Measurements from ENCODE around the gene S100A1. TPM values are rescaled to one million over a fixed set of nuclear protein-coding genes. Genes with fewer than 3 reads are reported as not detected.

S100A1 gene
- total and polyA plus RNA-seq, 2 of the 8 experiments (the other 6 are each of a cell fraction or from before 2014, with no cell fraction given): 2.0 TPM; not detected in 1

DNA sequence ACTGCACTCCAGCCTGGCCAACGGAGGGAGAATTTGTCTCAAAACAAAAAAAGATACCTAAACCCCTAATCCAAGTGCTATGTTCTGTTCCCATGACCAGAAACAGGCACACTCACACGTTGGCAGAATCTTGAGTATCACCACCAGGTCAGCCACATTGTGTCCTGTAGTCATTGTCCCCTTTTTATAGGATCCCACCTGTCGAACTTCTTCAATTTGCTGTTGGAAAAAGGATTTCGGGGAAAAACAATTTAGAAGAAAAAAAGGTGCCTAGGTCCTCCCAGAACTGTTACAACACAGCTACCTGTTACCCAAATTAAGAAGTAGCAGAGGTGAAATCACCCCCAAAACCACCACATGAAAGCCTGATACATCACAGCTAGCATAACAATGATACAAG, 39.2 kb downstream of the S100A1 start:
- H3K23me2 ChIP-seq (ENCODE audit: low read depth, low read length): peaks cover 8% of the 10 kb centered on the region
- H3K36me3 ChIP-seq (ENCODE audit: control insufficient read depth in 2 of 4, insufficient read depth in 4 of 4, low read length in 3 of 4): peaks cover 60 to 72% (median 71%) of the 10 kb centered on the region in 4 experiments
- no peak overlapping the region for H3K23ac ChIP-seq (ENCODE audit: insufficient read length)
- H4K8ac ChIP-seq (ENCODE audit: extremely low read depth, insufficient read depth, low read length): no peak overlapping the region
- no peak overlapping the region for H3K9ac ChIP-seq (replicated peaks in 1 of 4; ENCODE audit: extremely low read depth in 1 of 4, low read depth in 3 of 4, low read length in 3 of 4)
- H2BK5ac ChIP-seq (ENCODE audit: low read depth, low read length): no peak overlapping the region
- H3K79me2 ChIP-seq (ENCODE audit: control insufficient read depth in 1 of 2, insufficient read depth in 2 of 2, low read length in 2 of 2): peaks cover 11 to 32% of the 10 kb centered on the region in 2 experiments
- H3K4me1 ChIP-seq (replicated peaks in 1 of 4; ENCODE audit: control insufficient read depth in 3 of 4, insufficient read depth in 4 of 4, low read length in 3 of 4): peaks cover 0 to 4% (median 2%) of the 10 kb centered on the region in 4 experiments; a peak in 2 of 7 replicates
- H4K91ac ChIP-seq (replicated peaks; ENCODE audit: insufficient read length, low read length): no peak overlapping the region
- TF ChIP-seq TAF7 (optimal IDR thresholded peaks at IDR 0.05; ENCODE audit: borderline replicate concordance, low read depth, low read length): no peak
- TF ChIP-seq CTBP2 (IDR thresholded peaks at IDR 0.05; ENCODE audit: borderline replicate concordance, insufficient read depth, insufficient read length, low read length): no peak
- no peak for TF ChIP-seq NANOG (IDR thresholded peaks at IDR 0.05; ENCODE audit: insufficient read depth, low read depth, low read length, poor library complexity, severe bottlenecking)
- TF ChIP-seq BRCA1 (IDR thresholded peaks at IDR 0.05; ENCODE audit: low read depth, low read length): no peak
- peak in 1 of 2 experiments; percentile 28; a peak in 1 of 3 replicates for TF ChIP-seq POLR2A (IDR thresholded peaks at IDR 0.05; ENCODE audit: control extremely low read depth in 1 of 2, low read depth in 2 of 2, low read length in 2 of 2)
- no peak overlapping the region for H3K4me3 ChIP-seq (ENCODE audit: extremely low read depth in 1 of 4, insufficient read depth in 2 of 4, low read depth in 3 of 4, low read length in 4 of 4)
- 95% methylated on average over 4 of the region's 4 CpGs; no CpG with 5 or more reads in 1 of the 2 experiments for WGBS, 2 experiments (ENCODE audit: extremely low coverage in 1 of 2, insufficient coverage in 1 of 2, insufficient read length in 1 of 2, insufficient replicate concordance in 2 of 2, low coverage in 1 of 2, low lambda C conversion rate in 2 of 2, missing lambda C conversion rate in 1 of 2)
- H3K9me3 ChIP-seq (ENCODE audit: insufficient read depth in 2 of 2, low read depth in 1 of 2, low read length in 1 of 2): no peaks in the 10 kb centered on the region
- H4K5ac ChIP-seq (ENCODE audit: insufficient read length, low read depth, low read length): no peak overlapping the region
- H3K27ac ChIP-seq (ENCODE audit: low read depth, low read length): no peak overlapping the region
- H2BK15ac ChIP-seq (ENCODE audit: low read length): no peak overlapping the region
- H2BK12ac ChIP-seq (ENCODE audit: low read depth, low read length): no peak overlapping the region
- no peak overlapping the region for H2BK20ac ChIP-seq (ENCODE audit: low read length)
- FAIRE-seq (no peak), DNase-seq (ENCODE audit: low read depth in 1 of 2, low spot score in 2 of 2) (no peak)
- ChIA-PET CTCF (ENCODE audit: partially characterized antibody) (interaction anchor here (1.2 to 2.5 kb wide), 3 partner anchors 10 to 103 kb away, joined by 3 to 6 read pairs (median 3); partner anchors contain the start of gene NPR1), POLR2A (ENCODE audit: partially characterized antibody) (interaction anchor here (0.8 to 19.8 kb wide), 14 partner anchors 7 to 130 kb away, joined by 3 to 343 read pairs (median 4); partner anchors contain the start of genes CHTOP, SLC27A3 and SNAPIN)
- H3K4ac ChIP-seq (replicated peaks; ENCODE audit: insufficient read length, low read depth, low read length): no peak overlapping the region
- no peaks in the 10 kb centered on the region; the same call in 1 of the 2 replicates for H3K79me1 ChIP-seq (ENCODE audit: low read depth, low read length)
- no peak overlapping the region for H3K56ac ChIP-seq (replicated peaks; ENCODE audit: insufficient read length, low read depth, low read length)
- H2BK120ac ChIP-seq (replicated peaks; ENCODE audit: low read depth, low read length): no peak overlapping the region
- peaks cover 0 to 6% of the 10 kb centered on the region in 2 experiments for H4K20me1 ChIP-seq (replicated peaks in 1 of 2; ENCODE audit: control insufficient read depth in 1 of 2, insufficient read depth in 2 of 2, low read length in 2 of 2)
- H3K27me3 ChIP-seq (replicated peaks in 1 of 4; ENCODE audit: control insufficient read depth in 3 of 4, extremely low read depth in 1 of 4, insufficient read depth in 3 of 4, low read length in 3 of 4): no peaks in the 10 kb centered on the region
- H3K14ac ChIP-seq (ENCODE audit: insufficient read length): no peak overlapping the region
- H3K18ac ChIP-seq (ENCODE audit: extremely low read depth, low read length): no peak overlapping the region
- H3K4me2 ChIP-seq (ENCODE audit: insufficient read depth in 1 of 2, low read depth in 2 of 2, low read length in 2 of 2): no peak overlapping the region
- H2AFZ ChIP-seq (ENCODE audit: low read length): no peak overlapping the region
- H2AK5ac ChIP-seq (ENCODE audit: low read depth, low read length): no peak overlapping the region

All from H1 (cell line).